ENCODE data around the gene MSANTD3.

The MSANTD3 gene

GRCh38 chr9:100401042-100401441 is 25.9 kb upstream of the MSANTD3 start:
- TF ChIP-seq CTCF (IDR thresholded peaks at IDR 0.05; ENCODE audit: low read depth, low read length, missing control alignments) = no peak
- no peak for DNase-seq (ENCODE audit: low read depth)
- H3K4me3 ChIP-seq (ENCODE audit: low read depth, low read length) = no peak overlapping the region

DNA sequence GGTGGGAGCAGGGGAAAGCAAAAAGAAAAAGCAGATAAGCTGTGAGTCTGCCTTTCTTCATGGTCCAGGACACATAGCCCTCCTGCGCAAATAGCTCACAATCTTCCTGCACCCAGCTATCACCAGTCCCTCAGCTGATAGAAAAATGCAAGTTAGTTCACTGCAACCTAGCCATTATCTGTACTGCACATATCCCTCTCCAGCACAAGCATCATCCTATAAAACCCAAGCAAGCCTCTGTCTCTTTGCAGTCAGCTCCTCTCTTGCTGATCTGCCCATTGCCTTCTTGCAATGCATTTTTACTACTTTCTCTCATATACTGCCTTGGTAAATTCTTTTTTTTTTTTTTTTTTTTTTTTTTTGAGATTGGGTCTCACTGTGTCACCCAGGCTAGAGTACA is 20.0 kb upstream of the MSANTD3 start:
- H3K4me3 ChIP-seq (ENCODE audit: low read depth, low read length) = no peak overlapping the region
- TF ChIP-seq CTCF (IDR thresholded peaks at IDR 0.05; ENCODE audit: low read depth, low read length, missing control alignments) = no peak
- no peak for DNase-seq (ENCODE audit: low read depth)

DNA sequence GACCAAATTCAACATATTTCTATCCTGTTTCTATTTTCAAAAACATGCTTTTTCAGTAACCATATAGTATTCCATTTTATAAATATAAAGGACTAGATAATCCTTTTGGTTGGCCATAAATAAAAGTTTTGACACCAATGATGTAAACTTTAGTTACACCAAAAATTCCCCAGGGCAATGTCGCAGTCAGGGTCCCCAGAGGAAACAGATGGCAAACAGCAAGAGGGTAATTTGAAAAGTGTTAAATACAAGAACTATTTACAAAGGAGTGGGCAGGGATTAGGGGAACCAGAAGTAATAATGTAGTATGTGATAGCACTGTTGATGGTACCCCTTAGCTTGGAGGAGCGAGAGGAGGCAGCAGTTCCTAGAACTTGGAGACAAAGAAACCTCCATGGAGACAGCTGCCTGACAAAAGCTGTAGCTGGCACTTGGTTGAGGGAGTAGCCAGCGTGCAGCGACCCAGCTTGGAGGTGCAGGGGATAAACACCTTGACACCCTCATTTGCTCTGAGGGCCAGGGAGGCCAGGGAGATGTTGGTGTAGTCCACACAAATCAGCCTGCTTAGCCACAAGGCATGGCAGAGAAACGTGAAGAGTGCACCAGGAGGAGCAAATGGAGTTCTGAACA is 18.3 kb upstream of the MSANTD3 start:
- no peak overlapping the region for H3K4me3 ChIP-seq (ENCODE audit: low read depth, low read length)
- no peak for TF ChIP-seq CTCF (IDR thresholded peaks at IDR 0.05; ENCODE audit: low read depth, low read length, missing control alignments)
- no peak for DNase-seq (ENCODE audit: low read depth)

DNA sequence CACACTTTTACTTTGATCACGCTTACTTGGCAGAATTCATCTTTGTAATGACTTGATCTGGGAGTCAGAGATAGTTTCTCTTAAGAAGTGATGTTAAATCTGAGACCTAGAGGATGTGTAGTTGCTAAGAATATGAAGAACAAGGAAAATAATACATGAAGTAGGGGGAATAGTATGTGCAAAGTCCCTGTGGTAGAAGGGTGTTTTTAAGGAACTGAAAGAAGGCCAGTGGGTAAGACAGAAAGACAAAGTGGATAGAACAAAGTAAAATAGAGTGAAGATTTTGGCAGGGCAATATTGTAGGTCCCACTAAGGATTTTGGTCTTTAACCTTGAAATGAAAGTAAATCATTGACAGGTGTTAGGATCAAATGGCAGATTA is 17.8 kb upstream of the MSANTD3 start:
- DNase-seq (ENCODE audit: low read depth) = no peak
- H3K4me3 ChIP-seq (ENCODE audit: low read depth, low read length) = no peak overlapping the region
- TF ChIP-seq CTCF (IDR thresholded peaks at IDR 0.05; ENCODE audit: low read depth, low read length, missing control alignments) = no peak

GRCh38 chr9:100411472-100412283 is 15.3 kb upstream of the MSANTD3 start:
- DNase-seq (ENCODE audit: low read depth) = peak; percentile 84
- peak overlapping the region; percentile 57 for H3K4me3 ChIP-seq (ENCODE audit: low read depth, low read length)
- no peak for TF ChIP-seq CTCF (IDR thresholded peaks at IDR 0.05; ENCODE audit: low read depth, low read length, missing control alignments)

DNA sequence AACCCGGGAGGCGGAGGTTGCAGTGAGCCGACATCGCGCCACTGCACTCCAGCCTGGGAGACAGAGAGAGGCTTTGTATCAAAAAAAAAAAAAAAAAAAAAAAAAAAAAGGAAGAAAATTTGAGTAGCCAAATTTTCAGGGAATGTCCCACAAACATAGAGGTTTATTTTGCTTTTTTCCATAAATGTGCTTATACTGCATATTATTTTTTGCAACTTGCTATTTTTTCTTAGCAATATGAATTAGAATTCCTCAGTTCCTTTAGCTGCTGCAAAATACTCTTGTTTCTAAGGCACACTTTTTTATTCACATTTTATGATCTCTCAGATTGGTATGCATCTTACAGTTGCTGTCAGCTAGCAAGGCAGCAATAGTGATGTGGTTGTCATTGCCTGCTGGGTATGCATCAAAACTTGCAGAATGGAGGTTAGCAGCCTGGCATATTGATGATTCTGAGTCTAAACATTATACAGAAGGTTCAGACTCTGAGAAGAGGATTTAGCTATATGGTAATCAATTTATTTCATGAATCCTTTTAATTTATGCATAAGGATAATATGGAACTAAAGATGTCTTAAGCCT is 13.0 kb upstream of the MSANTD3 start:
- DNase-seq (ENCODE audit: low read depth) = no peak

More for the DNA sequence above, 13.0 kb upstream of the MSANTD3 start:
- no peak for TF ChIP-seq CTCF (IDR thresholded peaks at IDR 0.05; ENCODE audit: low read depth, low read length, missing control alignments)
- no peak overlapping the region for H3K4me3 ChIP-seq (ENCODE audit: low read depth, low read length)

Measured in GM12864 (cell line).